COLO668 (cell line): ENCODE measurements around the gene NFE2L2.
A peak's percentile ranks its signal among the peaks of the same experiment; 100 is the strongest.
"Not testable (repeated sequence)": the region's sequence is repeated elsewhere in the genome, so short reads cannot be mapped to it uniquely, and the experiment has no call there.

Experiments
- DNase-seq: peaks from one replicate; lab custom pipeline; 2025; ENCODE audit not compliant: unreplicated experiment; lab: John Stamatoyannopoulos, UW

NFE2L2 gene

GRCh38 chr2:177264693-177265587 lies at the start of gene NFE2L2:
Gene NFE2L2 (minus strand): TSS chr2:177264727. CDS start chr2:177264576, 151 bp downstream.
- peak; percentile 95 for DNase-seq

- no peak for DNase-seq
Observed at GRCh38 chr2:177314194-177314593, 49.7 kb upstream of the NFE2L2 start.

GRCh38 chr2:177313162-177313781 lies 48.7 kb upstream of the NFE2L2 start:
- no peak for DNase-seq

- DNase-seq: no peak
Observed at GRCh38 chr2:177312562-177312961, 48.0 kb upstream of the NFE2L2 start.

GRCh38 chr2:177309672-177310309 lies 45.3 kb upstream of the NFE2L2 start:
- DNase-seq: not testable (repeated sequence)

- DNase-seq: no peak
Observed at GRCh38 chr2:177306550-177306949, 42.0 kb upstream of the NFE2L2 start.

GRCh38 chr2:177303939-177304338 lies 39.4 kb upstream of the NFE2L2 start:
- no peak for DNase-seq

- no peak for DNase-seq
Observed at GRCh38 chr2:177302552-177302951, 38.0 kb upstream of the NFE2L2 start.

- no peak for DNase-seq
Observed at GRCh38 chr2:177298191-177298590, 33.7 kb upstream of the NFE2L2 start.

GRCh38 chr2:177296040-177296439 lies 31.5 kb upstream of the NFE2L2 start:
- no peak for DNase-seq

- no peak for DNase-seq
Observed at GRCh38 chr2:177295484-177295883, 31.0 kb upstream of the NFE2L2 start.

GRCh38 chr2:177291701-177292100 lies 27.2 kb upstream of the NFE2L2 start:
- DNase-seq: no peak

- no peak for DNase-seq
Observed at GRCh38 chr2:177289824-177290628, 25.5 kb upstream of the NFE2L2 start.

GRCh38 chr2:177287814-177288213 lies 23.3 kb upstream of the NFE2L2 start:
- DNase-seq: no peak

GRCh38 chr2:177285892-177286715 lies 21.6 kb upstream of the NFE2L2 start:
- DNase-seq: no peak

- no peak for DNase-seq
Observed at GRCh38 chr2:177284531-177284930, 20.0 kb upstream of the NFE2L2 start.

- no peak for DNase-seq
Observed at GRCh38 chr2:177283906-177284305, 19.4 kb upstream of the NFE2L2 start.

GRCh38 chr2:177282787-177283572 lies 18.5 kb upstream of the NFE2L2 start:
- DNase-seq: no peak

- DNase-seq: no peak
Observed at GRCh38 chr2:177282181-177282641, 17.7 kb upstream of the NFE2L2 start.
